NCI-H82 treated with DMSO at 0.1 percent for 48 hours (cell line): Measurements from ENCODE around the gene BMP8B.
"Not testable (repeated sequence)": the region's sequence is repeated elsewhere in the genome, so short reads cannot be mapped to it uniquely, and the experiment has no call there.

Experiments
- DNase-seq: peaks from one replicate; lab custom pipeline; 2025; ENCODE audit not compliant: unreplicated experiment; lab: John Stamatoyannopoulos, UW

Gene BMP8B

DNA sequence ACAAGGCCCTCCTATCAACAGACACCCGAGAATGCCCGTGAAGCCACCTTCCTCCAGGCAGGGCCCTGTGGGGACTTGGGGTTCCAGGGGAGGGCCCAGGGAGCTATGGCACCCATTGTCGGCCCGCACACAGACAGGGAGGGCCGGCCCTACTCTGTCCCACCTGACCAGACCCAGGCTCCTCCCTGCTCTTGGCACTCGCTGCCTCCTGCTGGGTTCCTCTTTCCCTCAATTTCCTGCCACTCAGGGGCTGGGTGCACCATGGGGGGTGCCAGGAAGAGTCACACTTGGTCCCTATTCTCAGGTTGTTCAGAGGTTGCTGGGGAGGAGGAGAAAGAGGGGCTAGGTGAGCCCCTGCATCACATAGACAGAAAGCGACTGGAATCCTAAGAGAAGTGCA lies 9.5 kb downstream of the BMP8B start:
- DNase-seq, result no peak

DNA sequence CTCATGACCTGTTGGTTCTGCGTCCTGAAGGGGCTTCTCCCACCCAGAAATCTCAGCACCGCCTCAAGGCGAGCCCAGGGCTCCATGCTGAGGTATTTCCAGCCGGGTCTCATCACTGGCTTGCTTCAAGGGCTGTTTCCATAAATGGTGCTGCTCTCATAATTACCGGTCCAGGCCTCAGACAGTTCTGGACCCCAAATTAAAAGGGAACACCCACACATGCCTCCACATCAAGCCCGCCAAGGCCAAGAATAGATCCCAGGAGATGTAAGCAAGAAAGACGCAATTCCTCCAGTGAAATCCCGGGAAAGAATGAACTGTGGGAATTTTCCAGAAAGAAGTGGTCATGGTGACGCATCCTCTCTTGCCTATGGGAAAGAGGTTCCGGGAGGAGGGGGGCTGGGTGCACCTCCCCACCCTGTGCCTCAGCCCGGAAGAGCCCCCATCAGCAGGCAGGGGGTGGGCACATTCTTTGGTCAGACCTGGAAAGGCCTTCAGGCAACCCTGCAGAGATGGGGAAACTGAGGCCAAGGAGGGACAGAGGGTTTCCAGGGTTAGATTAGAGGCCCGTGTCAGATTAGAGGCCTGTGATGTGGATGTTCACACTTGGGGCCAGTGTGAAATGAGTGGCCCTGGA lies 10.1 kb downstream of the BMP8B start:
- DNase-seq, result not testable (repeated sequence)

DNA sequence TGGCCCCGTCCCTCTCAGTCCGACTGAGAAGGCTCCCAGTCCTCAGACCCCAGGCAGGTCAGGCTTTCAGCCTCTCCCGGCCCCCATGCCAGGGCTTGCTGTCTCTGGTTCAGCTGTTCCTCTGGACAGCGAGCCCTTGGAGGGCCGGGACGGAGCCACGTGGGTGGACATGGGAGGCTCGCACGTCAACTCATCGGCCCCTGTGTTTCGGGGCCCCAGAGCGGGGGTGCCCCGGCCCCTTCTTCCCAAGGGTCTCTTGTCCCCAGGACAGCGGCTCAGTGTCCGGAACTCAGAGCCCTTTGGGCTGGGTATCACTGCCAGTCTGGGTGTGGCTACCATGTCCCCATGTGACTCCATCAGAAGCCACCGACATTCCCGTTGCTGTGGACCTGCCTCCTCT lies 10.8 kb downstream of the BMP8B start:
- not testable (repeated sequence) for DNase-seq

GRCh38 chr1:39777306-39777705 lies 11.4 kb downstream of the BMP8B start:
- DNase-seq, result no peak

GRCh38 chr1:39776886-39777285 lies 11.8 kb downstream of the BMP8B start:
- DNase-seq, result no peak

GRCh38 chr1:39776400-39776713 lies 12.3 kb downstream of the BMP8B start:
- DNase-seq, result no peak

GRCh38 chr1:39775676-39776399 lies 12.8 kb downstream of the BMP8B start:
- DNase-seq, result not testable (repeated sequence)

DNA sequence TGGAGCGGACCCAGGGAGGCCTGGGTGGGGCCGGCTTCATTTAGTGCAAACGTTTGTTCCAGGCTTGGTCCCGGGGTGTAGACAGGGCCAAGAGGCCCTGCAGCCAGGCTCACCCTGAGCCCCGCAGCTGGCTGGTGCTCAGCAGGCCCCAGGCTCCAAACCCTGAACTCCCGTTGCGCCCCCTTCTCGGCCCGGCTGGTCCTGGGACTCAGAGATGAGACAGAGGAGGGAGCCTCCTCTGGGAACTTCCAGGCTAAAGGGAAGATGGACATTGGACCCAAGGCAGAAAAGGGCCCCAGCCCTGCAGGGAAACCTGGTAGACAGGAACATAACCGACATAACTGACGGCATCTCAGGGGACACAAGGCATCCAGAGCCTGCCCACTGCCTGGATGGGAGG lies 13.5 kb downstream of the BMP8B start:
- DNase-seq, result not testable (repeated sequence)

GRCh38 chr1:39773369-39773979 lies 15.2 kb downstream of the BMP8B start:
- DNase-seq, result not testable (repeated sequence)

DNA sequence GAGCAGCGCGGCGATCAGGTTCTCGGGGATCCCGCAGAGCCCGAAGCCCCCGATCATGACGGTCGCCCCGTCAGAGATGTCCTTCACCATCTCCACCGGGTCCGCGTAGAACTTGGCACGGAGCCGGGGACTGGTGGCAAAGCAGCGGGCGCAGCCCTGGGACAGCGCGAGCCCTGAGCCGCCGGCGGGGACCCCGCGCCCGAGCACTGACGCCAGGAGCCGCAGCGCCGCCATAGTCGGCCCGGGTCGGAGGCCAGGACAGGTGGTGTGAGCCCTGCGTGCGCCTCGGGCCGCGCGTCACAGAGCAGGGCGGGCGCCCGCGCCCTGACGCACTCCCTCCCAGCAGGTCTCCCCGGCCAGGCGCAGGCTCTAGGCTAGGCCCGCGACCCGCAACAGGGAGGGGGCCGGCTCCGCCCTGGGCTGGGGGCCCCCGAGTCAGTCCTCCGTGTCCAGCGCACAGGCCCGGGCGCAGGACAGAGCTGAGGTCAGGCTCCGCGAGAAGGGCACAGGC lies 17.6 kb downstream of the BMP8B start, which contains the start of gene OXCT2:
Gene OXCT2 (minus strand): TSS at position 327 of the 511 bp plus-strand sequence. CDS start 93 bp downstream, at position 234.
- DNase-seq, result not testable (repeated sequence)

- DNase-seq, result not testable (repeated sequence)
Observed at GRCh38 chr1:39770100-39771021, 18.3 kb downstream of the BMP8B start.

DNA sequence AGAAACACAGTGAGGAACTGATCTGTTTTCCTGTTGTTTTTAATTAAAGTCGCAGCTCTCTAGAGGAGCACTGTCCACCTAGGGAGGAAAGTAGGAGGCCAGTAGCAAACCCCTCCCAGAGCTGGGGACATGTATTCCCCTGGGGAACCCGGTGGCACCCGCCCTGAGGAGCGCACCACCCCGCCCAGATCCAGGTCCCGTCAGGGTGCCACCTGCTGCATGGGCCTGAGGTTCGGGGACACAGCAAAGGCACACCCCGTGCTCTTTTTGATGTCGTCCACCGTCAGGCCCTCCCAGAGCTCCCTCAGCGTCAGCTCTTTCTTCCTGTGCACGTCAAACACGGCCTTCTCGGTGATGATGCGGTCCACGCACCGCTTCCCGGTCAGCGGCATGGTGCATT lies 19.2 kb downstream of the BMP8B start:
- DNase-seq, result not testable (repeated sequence)

- not testable (repeated sequence) for DNase-seq
Observed at GRCh38 chr1:39766466-39766865, 22.2 kb downstream of the BMP8B start.

DNA sequence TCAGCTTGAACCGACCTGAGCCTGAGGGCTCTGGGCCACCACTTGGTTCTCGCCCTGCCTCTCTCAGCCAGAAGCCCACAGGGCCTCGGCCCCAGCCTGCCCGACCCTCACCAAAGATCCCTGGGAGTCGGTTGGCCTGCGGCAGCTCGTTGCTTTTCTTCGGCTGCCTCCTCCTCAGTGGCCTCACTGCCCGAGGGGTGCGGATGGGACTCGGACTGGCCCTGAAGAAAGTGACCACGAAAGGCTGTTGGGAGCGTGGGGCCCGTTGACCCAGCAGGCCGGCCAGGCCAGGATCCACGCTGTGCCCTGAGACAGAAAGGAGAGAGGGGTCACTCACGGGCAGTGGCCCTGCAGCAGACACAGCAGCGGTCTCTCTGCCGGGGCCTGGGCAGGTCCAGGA lies 24.2 kb downstream of the BMP8B start:
- DNase-seq, result not testable (repeated sequence)

DNA sequence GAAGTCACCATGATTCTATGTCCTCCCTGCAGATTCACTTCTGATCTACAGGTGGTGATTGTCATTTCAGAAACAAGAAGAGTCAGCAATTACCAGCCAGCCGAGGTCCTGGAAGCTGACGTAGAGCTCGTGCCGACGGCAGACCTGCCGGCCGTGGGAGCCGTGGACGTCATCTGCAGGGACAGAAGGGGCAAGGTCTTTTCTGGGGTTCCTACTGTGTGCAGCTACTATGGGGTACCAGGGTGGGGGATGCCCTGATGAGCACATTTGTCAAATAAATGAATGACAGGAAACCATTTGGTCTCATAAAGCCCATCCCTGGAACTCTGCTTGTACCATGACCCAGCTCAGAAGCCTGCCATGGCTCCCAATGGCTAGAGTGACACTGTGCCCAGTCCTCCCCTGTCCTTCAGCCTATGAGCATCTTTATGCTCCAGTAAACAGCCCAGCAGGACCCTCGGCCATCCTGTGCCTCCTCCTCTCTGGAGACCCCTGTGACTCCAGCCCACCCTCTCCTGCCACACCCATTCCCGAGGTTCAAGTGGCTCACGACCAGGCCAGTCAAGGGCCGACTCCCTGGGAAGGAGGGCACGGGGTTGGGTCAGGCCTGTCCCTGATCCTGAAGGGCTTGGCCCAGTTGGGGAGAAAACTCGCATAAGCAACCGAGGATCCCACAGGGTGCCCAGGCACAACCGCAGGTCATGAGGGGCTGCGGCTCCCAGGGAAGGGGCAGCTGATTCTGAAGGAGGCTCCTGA lies 24.9 kb downstream of the BMP8B start:
- not testable (repeated sequence) for DNase-seq

- no peak for DNase-seq
Observed at GRCh38 chr1:39762550-39763540, 25.8 kb downstream of the BMP8B start.

GRCh38 chr1:39761557-39762260 lies 27.0 kb downstream of the BMP8B start:
- no peak for DNase-seq

DNA sequence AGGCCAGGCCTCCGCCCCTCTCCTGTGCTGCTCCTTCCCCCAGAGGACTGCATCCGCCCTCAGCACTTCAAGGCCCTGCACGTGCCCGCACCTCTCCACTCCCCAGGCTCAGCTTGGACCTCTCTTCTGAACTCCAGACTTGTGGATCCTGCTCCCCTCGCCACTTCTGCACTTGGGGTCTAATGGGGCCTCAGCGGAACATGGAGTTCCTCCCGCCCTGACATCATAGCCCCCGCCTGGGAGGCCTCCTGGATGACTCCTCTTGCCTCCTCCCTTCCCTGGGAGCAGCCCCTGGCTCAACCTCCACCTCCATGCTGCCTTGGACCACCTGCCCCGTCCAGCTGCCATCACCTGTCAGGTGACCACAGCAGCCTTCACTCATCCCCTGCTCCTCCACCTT lies 27.6 kb downstream of the BMP8B start:
- no peak for DNase-seq
